ENCODE measurements around the gene ATF7IP. TPM values are rescaled to one million over a fixed set of nuclear protein-coding genes. Genes with fewer than 3 reads are reported as not detected.

The ATF7IP gene
- total RNA-seq, 1 experiment from 2014 or later = 25.4 TPM

GRCh38 chr12:14422516-14423230, 57.2 kb downstream of the ATF7IP start:
- no peaks in the 10 kb centered on the region for H3K36me3 ChIP-seq (ENCODE audit: control insufficient read depth, insufficient read depth, low read length)
- POLR2A ChIA-PET = no interaction called here
- BruUV-seq (replicated peaks) = no TSS peak
- peaks cover 3% of the 10 kb centered on the region; the same call in 1 of the 2 replicates for H3K9me3 ChIP-seq (ENCODE audit: control insufficient read depth, insufficient read depth, low read depth, low read length)
- no peaks in the 10 kb centered on the region for H3K27me3 ChIP-seq (ENCODE audit: control insufficient read depth, insufficient read depth, low read length)
- in situ Hi-C loops (cut with HindIII; ENCODE audit: low pct_unique_long_range_greater_than_20kb, low sequenced_read_pairs) (no loop called here), intact Hi-C loops (cut with micrococcal nuclease; ENCODE audit: unreplicated experiment) (no loop called here)
- no peak overlapping the region for H3K27ac ChIP-seq (ENCODE audit: low read length)
- peaks cover 2% of the 10 kb centered on the region for H3K4me1 ChIP-seq (ENCODE audit: control insufficient read depth, insufficient read depth, low read length)
- DNase-seq (ENCODE audit: low read depth, low spot score) = no peak
- CTCF ChIA-PET = no interaction called here
- TF ChIP-seq POLR2AphosphoS5 (IDR thresholded peaks at IDR 0.05; ENCODE audit: low read depth, low read length) (no peak), CTCF (IDR thresholded peaks at IDR 0.05) (no peak), REST (IDR thresholded peaks at IDR 0.05; ENCODE audit: insufficient read depth in 1 of 2, low read depth in 2 of 2, low read length in 1 of 2) (no peak), TCF7L2 (IDR thresholded peaks at IDR 0.05; ENCODE audit: low read depth, low read length) (no peak), SIN3A (IDR thresholded peaks at IDR 0.05; ENCODE audit: borderline replicate concordance, insufficient read depth, low read depth, low read length) (no peak)
- H3K4me3 ChIP-seq (ENCODE audit: low read depth in 2 of 2, low read length in 2 of 2) = no peak overlapping the region
- no peak for ATAC-seq

GRCh38 chr12:14424545-14424944, 59.1 kb downstream of the ATF7IP start:
- ATAC-seq = no peak
- POLR2A ChIA-PET = no interaction called here
- Histone ChIP-seq H3K27me3 (ENCODE audit: control insufficient read depth, insufficient read depth, low read length) (no peaks in the 10 kb centered on the region), H3K36me3 (ENCODE audit: control insufficient read depth, insufficient read depth, low read length) (no peaks in the 10 kb centered on the region), H3K4me1 (ENCODE audit: control insufficient read depth, insufficient read depth, low read length) (no peaks in the 10 kb centered on the region; the same call in 1 of the 2 replicates), H3K4me3 (ENCODE audit: low read depth in 2 of 2, low read length in 2 of 2) (no peak overlapping the region), H3K9me3 (ENCODE audit: control insufficient read depth, insufficient read depth, low read depth, low read length) (peaks cover 3% of the 10 kb centered on the region; the same call in 1 of the 2 replicates), H3K27ac (ENCODE audit: low read length) (no peak overlapping the region)
- no TSS peak for BruUV-seq (replicated peaks)
- in situ Hi-C loops (cut with HindIII; ENCODE audit: low pct_unique_long_range_greater_than_20kb, low sequenced_read_pairs) = no loop called here
- intact Hi-C loops (cut with micrococcal nuclease; ENCODE audit: unreplicated experiment) = no loop called here
- DNase-seq (ENCODE audit: low read depth, low spot score) = no peak
- no peak for TF ChIP-seq SIN3A (IDR thresholded peaks at IDR 0.05; ENCODE audit: borderline replicate concordance, insufficient read depth, low read depth, low read length)
- no peak for TF ChIP-seq REST (IDR thresholded peaks at IDR 0.05; ENCODE audit: insufficient read depth in 1 of 2, low read depth in 2 of 2, low read length in 1 of 2)
- CTCF ChIA-PET = no interaction called here
